ENCODE results near the gene OR2A14. TPM values are rescaled to one million over a fixed set of nuclear protein-coding genes. Genes with fewer than 3 reads are reported as not detected.

OR2A14 gene
- total and polyA plus RNA-seq, 2 of the 4 experiments (the other 2 are of a cell fraction): not detected

DNA sequence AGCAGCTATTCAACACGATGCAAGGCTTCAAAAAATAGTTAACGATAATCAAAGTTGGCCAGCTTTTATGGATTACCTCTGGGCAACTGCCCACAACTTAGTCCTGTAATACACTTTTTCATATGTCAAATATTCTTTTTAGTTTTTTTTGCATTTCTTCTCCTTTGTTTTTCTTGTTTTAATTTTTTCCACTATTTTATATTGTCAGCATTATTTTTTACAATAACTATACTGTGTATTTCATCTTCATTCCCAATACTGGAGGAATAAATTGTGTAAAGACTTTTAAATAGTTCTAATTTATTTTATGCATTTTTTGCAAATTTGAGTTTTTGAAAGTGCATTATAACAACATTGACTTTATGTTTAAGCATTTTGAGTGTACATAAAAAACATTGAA is 41.8 kb downstream of the OR2A14 start:
- H2BK5ac ChIP-seq (ENCODE audit: low read depth, low read length, poor library complexity, severe bottlenecking): no peak overlapping the region
- H3K4ac ChIP-seq (ENCODE audit: low read depth, low read length): no peak overlapping the region
- no peak overlapping the region for H2BK120ac ChIP-seq (ENCODE audit: low read depth, low read length)
- no peaks in the 10 kb centered on the region for H4K20me1 ChIP-seq (ENCODE audit: insufficient read depth, low read length)
- intact Hi-C loops (cut with micrococcal nuclease) (no loop called here), dilution Hi-C loops (cut with HindIII; ENCODE audit: low sequenced_read_pairs, unreplicated experiment) (no loop called here), in situ Hi-C loops (cut with MboI; ENCODE audit: low sequenced_read_pairs) (no loop called here)
- H3K18ac ChIP-seq (ENCODE audit: low read depth, low read length): no peak overlapping the region
- no peak overlapping the region for H3K23ac ChIP-seq (ENCODE audit: low read depth, low read length)
- BruUV-seq (replicated peaks): no TSS peak
- DNase-seq (no peak), ATAC-seq (ENCODE audit: low read depth) (no peak)
- H3K79me1 ChIP-seq (ENCODE audit: low read depth in 1 of 2, low read length in 2 of 2): no peaks in the 10 kb centered on the region
- no peak overlapping the region for H3K14ac ChIP-seq (replicated peaks; ENCODE audit: low read depth, low read length)
- no peaks in the 10 kb centered on the region for H3K36me3 ChIP-seq (ENCODE audit: control insufficient read depth, insufficient read depth, low read length)
- H2AFZ ChIP-seq (replicated peaks; ENCODE audit: low read length, poor library complexity): no peak overlapping the region
- no CpG with 5 or more reads among the region's 2 CpGs for WGBS, 2 experiments (ENCODE audit: extremely low coverage in 2 of 2, insufficient read length in 1 of 2)
- H2BK20ac ChIP-seq (ENCODE audit: low read depth, low read length): no peak overlapping the region
- ChIA-PET CTCF (no interaction called here), POLR2A (ENCODE audit: unreplicated experiment) (no interaction called here)
- H2AK5ac ChIP-seq (ENCODE audit: low read depth, low read length): no peak overlapping the region
- H3K4me1 ChIP-seq (ENCODE audit: control insufficient read depth, insufficient read depth, low read length): no peaks in the 10 kb centered on the region
- no peaks in the 10 kb centered on the region for H3K9me3 ChIP-seq (ENCODE audit: control insufficient read depth, insufficient read depth, low read length)
- H4K5ac ChIP-seq (ENCODE audit: low read depth, low read length): no peak overlapping the region
- no peak overlapping the region for H3K4me3 ChIP-seq (ENCODE audit: insufficient read depth, low read depth, low read length)
- no peak overlapping the region for H2BK15ac ChIP-seq (ENCODE audit: low read depth, low read length)
- H3K9ac ChIP-seq (ENCODE audit: low read depth, low read length): no peak overlapping the region
- no peak overlapping the region for H2AK9ac ChIP-seq (replicated peaks; ENCODE audit: low read depth, low read length, poor library complexity)
- no peaks in the 10 kb centered on the region for H3K9me1 ChIP-seq (ENCODE audit: insufficient read depth, low read length)
- no peak overlapping the region for H3K56ac ChIP-seq (ENCODE audit: extremely low read depth, insufficient read depth, low read length)
- no peak overlapping the region for H3K4me2 ChIP-seq (ENCODE audit: low read depth, low read length)
- H4K8ac ChIP-seq (ENCODE audit: low read depth in 2 of 2, low read length in 2 of 2): no peak overlapping the region
- TF ChIP-seq MAFK (IDR thresholded peaks at IDR 0.05; ENCODE audit: low read depth, low read length): no peak
- no peak for TF ChIP-seq RFX5 (IDR thresholded peaks at IDR 0.05; ENCODE audit: low read depth, low read length)
- no peak for TF ChIP-seq MAZ (IDR thresholded peaks at IDR 0.05; ENCODE audit: borderline replicate concordance, low read depth, low read length)
- no peak for TF ChIP-seq SMC3 (IDR thresholded peaks at IDR 0.05; ENCODE audit: low read depth, low read length)
- no peak for TF ChIP-seq CEBPB (IDR thresholded peaks at IDR 0.05; ENCODE audit: low read depth, low read length)
- TF ChIP-seq, protein P1, sequence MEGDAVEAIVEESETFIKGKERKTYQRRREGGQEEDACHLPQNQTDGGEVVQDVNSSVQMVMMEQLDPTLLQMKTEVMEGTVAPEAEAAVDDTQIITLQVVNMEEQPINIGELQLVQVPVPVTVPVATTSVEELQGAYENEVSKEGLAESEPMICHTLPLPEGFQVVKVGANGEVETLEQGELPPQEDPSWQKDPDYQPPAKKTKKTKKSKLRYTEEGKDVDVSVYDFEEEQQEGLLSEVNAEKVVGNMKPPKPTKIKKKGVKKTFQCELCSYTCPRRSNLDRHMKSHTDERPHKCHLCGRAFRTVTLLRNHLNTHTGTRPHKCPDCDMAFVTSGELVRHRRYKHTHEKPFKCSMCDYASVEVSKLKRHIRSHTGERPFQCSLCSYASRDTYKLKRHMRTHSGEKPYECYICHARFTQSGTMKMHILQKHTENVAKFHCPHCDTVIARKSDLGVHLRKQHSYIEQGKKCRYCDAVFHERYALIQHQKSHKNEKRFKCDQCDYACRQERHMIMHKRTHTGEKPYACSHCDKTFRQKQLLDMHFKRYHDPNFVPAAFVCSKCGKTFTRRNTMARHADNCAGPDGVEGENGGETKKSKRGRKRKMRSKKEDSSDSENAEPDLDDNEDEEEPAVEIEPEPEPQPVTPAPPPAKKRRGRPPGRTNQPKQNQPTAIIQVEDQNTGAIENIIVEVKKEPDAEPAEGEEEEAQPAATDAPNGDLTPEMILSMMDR (conservative IDR thresholded peaks at IDR 0.05; ENCODE audit: low read depth, low read length): no peak
- TF ChIP-seq BHLHE40 (IDR thresholded peaks at IDR 0.05; ENCODE audit: low read depth, low read length): no peak
- TF ChIP-seq RCOR1 (IDR thresholded peaks at IDR 0.05; ENCODE audit: insufficient replicate concordance, low read length): no peak
- TF ChIP-seq CHD1 (IDR thresholded peaks at IDR 0.05; ENCODE audit: low read depth, low read length): no peak
- no peaks in the 10 kb centered on the region for H3K27me3 ChIP-seq (ENCODE audit: control insufficient read depth, insufficient read depth, low read length)
- H3K27ac ChIP-seq (ENCODE audit: insufficient read depth, low read length): no peak overlapping the region
- H4K91ac ChIP-seq (ENCODE audit: insufficient read depth, low read depth, low read length): no peak overlapping the region
